ENCODE data around the gene ENHO. TPM values are rescaled to one million over a fixed set of nuclear protein-coding genes. Genes with fewer than 3 reads are reported as not detected.

The ENHO gene
- total RNA-seq, 4 donors from 2014 or later: 0.65 to 4.0 (median 2.7) TPM

DNA sequence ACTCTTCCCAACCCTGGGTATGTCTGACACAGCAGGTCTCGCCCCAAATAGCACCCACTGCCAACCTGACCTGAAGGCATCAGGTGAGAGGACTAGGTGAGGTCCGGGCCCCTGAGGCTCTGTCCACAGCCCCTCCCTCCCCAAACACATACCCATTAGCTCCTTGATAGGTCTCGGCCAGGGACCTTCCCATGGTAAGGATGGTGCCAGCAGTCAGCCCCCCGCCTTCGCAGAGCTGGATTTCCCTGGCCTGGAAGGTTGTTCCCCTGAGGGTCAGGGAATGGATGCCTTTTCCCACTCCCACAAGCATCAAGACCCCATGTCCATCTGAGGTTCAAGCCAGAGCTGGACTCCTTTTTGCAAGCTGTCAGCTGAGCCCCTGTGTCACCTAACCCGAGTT, 2.7 kb downstream of the ENHO start:
- peaks cover 24% of the 10 kb centered on the region for H3K4me1 ChIP-seq
- no peak for DNase-seq (ENCODE audit: low spot score in 2 of 2)
- 83% methylated on average over 1 of the region's 6 CpGs for WGBS
- no peak overlapping the region for H3K27ac ChIP-seq
- H3K9me3 ChIP-seq: no peaks in the 10 kb centered on the region
- no peak overlapping the region for H3K4me3 ChIP-seq
- TF ChIP-seq POLR2AphosphoS5 (IDR thresholded peaks at IDR 0.05) (no peak), POLR2A (IDR thresholded peaks at IDR 0.05) (no peak), EP300 (IDR thresholded peaks at IDR 0.05) (no peak)
- TF ChIP-seq, protein P1, sequence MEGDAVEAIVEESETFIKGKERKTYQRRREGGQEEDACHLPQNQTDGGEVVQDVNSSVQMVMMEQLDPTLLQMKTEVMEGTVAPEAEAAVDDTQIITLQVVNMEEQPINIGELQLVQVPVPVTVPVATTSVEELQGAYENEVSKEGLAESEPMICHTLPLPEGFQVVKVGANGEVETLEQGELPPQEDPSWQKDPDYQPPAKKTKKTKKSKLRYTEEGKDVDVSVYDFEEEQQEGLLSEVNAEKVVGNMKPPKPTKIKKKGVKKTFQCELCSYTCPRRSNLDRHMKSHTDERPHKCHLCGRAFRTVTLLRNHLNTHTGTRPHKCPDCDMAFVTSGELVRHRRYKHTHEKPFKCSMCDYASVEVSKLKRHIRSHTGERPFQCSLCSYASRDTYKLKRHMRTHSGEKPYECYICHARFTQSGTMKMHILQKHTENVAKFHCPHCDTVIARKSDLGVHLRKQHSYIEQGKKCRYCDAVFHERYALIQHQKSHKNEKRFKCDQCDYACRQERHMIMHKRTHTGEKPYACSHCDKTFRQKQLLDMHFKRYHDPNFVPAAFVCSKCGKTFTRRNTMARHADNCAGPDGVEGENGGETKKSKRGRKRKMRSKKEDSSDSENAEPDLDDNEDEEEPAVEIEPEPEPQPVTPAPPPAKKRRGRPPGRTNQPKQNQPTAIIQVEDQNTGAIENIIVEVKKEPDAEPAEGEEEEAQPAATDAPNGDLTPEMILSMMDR (IDR thresholded peaks at IDR 0.05): no peak
- H3K27me3 ChIP-seq: no peaks in the 10 kb centered on the region
- no peaks in the 10 kb centered on the region for H3K36me3 ChIP-seq

DNA sequence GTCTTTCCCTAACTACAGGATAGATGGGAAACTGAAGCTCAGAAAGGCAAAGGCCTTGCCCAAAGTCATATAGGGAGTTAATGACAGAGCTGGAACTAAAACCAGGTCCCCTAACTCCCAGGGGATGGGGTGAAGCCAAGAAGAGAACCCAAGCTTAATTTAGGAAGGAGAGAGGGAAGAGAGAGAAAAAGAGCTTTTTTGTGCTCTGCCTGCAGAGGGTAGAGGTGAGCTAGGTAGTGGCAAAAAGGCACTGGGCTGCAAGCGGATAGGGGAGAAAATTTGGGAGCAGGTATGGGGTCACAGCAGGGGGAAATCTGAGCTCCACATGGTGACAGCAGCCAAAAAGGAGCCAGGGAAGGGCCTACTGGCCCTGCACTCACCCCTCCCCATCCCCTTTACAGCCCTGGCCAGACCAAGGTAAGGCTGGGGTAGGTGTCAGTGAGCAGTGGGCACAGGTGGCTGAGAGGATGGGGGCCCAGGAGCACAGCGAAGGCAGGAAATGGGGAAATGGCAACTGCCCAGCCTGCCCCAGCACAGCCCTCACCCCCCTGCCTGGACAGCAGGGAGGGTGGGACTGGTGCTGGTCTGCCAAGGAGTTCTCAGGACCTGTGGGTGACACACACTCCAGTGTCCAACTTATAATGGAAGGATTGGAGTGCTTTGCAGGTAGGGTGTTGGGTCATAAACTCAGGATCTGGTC, 3.3 kb downstream of the ENHO start:
- Histone ChIP-seq H3K36me3 (no peaks in the 10 kb centered on the region), H3K27ac (no peak overlapping the region), H3K4me1 (peaks cover 24% of the 10 kb centered on the region), H3K9me3 (no peaks in the 10 kb centered on the region), H3K27me3 (no peaks in the 10 kb centered on the region), H3K4me3 (no peak overlapping the region)
- TF ChIP-seq EP300 (IDR thresholded peaks at IDR 0.05) (no peak), POLR2AphosphoS5 (IDR thresholded peaks at IDR 0.05) (no peak), POLR2A (IDR thresholded peaks at IDR 0.05) (no peak)
- TF ChIP-seq, protein P1 (IDR thresholded peaks at IDR 0.05): no peak
- WGBS: 89% methylated on average over 2 of the region's 2 CpGs
- DNase-seq (ENCODE audit: low spot score in 2 of 2): no peak

DNA sequence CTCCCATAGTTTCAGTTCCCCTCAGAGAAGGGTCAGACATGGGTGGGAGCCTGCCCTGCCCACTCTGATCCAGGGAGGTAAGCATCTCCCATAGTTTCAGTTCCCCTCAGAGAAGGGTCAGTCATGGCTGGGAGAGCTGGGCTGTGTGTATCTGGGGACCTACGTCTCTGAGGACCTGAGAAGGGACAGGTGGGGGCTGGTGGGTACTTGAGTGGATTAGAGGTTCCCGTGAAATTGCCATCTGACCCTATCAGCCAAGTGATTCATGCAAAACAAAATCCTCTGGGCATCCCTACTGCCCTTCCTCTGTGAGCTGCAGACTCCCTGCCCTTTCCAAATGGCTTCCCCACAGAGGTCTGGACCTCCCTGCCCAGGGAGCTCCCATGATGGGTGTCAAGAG, 3.9 kb downstream of the ENHO start:
- DNase-seq (ENCODE audit: low spot score in 2 of 2): peak in 1 of 2 donors; percentile 63
- WGBS: 100% methylated on average over 1 of the region's 2 CpGs

DNA sequence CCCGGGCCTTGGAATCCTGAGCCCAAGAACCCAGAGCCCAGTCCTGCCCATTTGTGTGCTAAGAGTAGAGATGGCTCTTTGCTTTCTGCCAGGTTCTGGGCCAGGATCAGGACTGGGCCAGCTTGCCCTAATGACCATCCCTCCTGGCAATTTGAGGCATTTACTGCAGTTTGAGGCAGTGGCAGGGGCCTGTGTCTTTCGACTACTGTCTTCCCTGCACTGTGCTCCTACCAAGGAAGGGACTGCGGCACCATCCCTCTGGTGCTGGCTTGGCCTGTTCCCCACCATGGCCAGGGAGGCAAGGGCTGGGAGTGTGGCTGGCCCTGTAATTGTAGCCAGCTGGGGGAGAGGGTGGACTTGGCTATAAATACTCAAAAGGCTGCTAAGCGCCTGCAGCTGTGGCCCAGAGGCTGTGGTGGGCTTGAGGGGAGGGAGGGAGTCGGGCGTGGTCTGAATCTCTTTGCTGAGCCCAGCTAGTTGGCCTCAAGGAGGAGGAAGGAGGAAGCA, 4.6 kb downstream of the ENHO start:
- peak in 1 of 2 donors; percentile 69 for DNase-seq (ENCODE audit: low spot score in 2 of 2)
- WGBS: 69% methylated on average over 6 of the region's 6 CpGs
- TF ChIP-seq EP300 (IDR thresholded peaks at IDR 0.05): no peak
- no peak for TF ChIP-seq POLR2AphosphoS5 (IDR thresholded peaks at IDR 0.05)
- no peak for TF ChIP-seq POLR2A (IDR thresholded peaks at IDR 0.05)
- TF ChIP-seq, protein P1 (IDR thresholded peaks at IDR 0.05): no peak
- Histone ChIP-seq H3K9me3 (no peaks in the 10 kb centered on the region), H3K36me3 (no peaks in the 10 kb centered on the region), H3K4me1 (peaks cover 29% of the 10 kb centered on the region), H3K27me3 (no peaks in the 10 kb centered on the region), H3K27ac (no peak overlapping the region), H3K4me3 (no peak overlapping the region)

More for the DNA sequence above, 3.9 kb downstream of the ENHO start:
- no peaks in the 10 kb centered on the region for H3K36me3 ChIP-seq
- no peak overlapping the region for H3K27ac ChIP-seq
- H3K4me1 ChIP-seq: peaks cover 27% of the 10 kb centered on the region
- no peaks in the 10 kb centered on the region for H3K27me3 ChIP-seq
- H3K4me3 ChIP-seq: no peak overlapping the region
- H3K9me3 ChIP-seq: no peaks in the 10 kb centered on the region
- no peak for TF ChIP-seq EP300 (IDR thresholded peaks at IDR 0.05)
- no peak for TF ChIP-seq POLR2A (IDR thresholded peaks at IDR 0.05)
- no peak for TF ChIP-seq POLR2AphosphoS5 (IDR thresholded peaks at IDR 0.05)
- TF ChIP-seq, protein P1 (IDR thresholded peaks at IDR 0.05): no peak

DNA sequence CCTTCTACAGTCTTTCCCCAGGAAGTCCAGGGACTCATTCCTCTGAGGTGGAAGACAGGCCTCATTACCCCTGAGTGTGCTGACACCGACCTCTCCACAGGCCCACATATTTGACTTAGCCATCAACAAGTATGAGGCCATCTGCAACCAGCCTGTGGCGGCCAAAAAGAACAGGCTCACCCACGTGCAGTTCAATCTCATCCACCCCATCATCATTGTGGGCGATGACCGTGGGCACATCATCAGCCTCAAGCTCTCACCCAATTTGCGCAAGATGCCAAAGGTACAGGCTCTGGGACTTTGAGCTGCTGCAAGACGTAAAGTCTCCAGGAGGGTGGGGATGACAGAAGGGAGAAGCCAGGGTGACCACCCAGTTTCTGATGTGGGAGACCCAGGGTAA, 5.6 kb downstream of the ENHO start:
- no peak for TF ChIP-seq EP300 (IDR thresholded peaks at IDR 0.05)
- TF ChIP-seq POLR2A (IDR thresholded peaks at IDR 0.05): no peak
- TF ChIP-seq, protein P1 (IDR thresholded peaks at IDR 0.05): no peak
- TF ChIP-seq POLR2AphosphoS5 (IDR thresholded peaks at IDR 0.05): no peak
- DNase-seq (ENCODE audit: low spot score in 2 of 2): peak; percentile 38 to 41
- Histone ChIP-seq H3K27ac (no peak overlapping the region), H3K4me3 (no peak overlapping the region), H3K27me3 (no peaks in the 10 kb centered on the region), H3K9me3 (no peaks in the 10 kb centered on the region), H3K36me3 (no peaks in the 10 kb centered on the region), H3K4me1 (peaks cover 30% of the 10 kb centered on the region)
- 82% methylated on average over 5 of the region's 7 CpGs for WGBS

Data from suprapubic skin (tissue), 4 donors.